NCI-H1694 (cell line): ENCODE measurements around the gene SRA1.
A peak's percentile ranks its signal among the peaks of the same experiment; 100 is the strongest.

Source experiments
- DNase-seq: peaks from one replicate; lab custom pipeline; 2025; lab: John Stamatoyannopoulos, UW

SRA1 gene

DNA sequence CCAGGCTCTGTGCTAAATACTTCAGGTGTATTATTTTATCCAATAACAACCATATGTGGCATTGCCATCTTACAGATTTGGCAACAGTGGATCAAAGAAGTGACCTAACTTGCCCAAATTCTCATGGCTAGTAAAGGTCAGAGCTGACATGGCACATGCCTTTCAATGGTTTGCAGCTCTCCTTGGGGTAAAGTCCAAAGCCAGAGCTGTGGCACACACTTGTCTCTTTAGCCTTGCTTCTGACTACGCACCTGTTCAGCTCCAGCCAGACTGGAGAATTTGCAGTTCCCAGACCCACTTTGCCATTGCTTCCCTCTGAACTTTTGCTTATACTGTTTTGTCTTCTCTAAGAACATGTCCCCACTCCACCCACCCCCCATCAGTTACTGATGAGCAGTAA lies 13.2 kb upstream of the SRA1 start:
- no peak for DNase-seq

DNA sequence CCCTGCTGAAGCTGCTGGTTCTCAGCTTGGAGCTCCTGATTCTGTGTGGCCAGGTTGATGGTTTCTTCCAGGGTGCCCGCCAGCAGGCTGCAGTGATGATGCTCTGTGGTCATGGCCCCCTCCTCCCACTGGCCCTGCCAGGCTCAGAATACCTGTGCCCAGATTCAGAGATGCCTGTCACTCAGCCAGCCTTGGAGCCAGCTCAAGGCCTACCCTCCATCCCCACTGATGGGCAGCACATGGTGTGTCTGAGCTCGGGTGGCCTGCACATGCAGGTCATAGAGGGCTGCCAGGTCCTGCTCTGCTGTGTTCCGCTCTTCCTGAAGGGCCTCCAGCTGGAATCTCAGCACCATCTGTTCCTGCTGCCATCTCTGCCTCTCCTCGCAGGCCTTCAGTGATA lies 12.8 kb upstream of the SRA1 start:
- no peak for DNase-seq

DNA sequence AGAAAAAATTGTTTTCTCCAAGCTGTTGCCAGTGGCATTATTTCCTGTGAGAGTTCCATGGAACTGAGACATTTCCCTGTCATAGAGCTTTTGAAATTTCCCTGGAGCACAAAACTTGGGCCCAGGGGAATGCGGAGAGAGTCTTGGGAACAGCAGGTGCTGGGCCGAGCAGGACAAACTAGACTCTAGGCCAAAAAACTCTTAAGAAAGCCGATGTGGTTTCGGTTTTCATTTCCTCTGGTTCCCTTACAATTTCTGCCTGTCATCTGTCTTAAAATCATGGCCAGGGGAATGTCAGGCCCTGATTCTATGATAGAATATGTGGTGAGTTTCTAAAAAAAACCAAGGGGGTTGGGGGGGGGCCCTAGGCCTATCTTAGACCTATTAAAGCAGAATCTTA lies 11.9 kb upstream of the SRA1 start:
- DNase-seq: no peak

DNA sequence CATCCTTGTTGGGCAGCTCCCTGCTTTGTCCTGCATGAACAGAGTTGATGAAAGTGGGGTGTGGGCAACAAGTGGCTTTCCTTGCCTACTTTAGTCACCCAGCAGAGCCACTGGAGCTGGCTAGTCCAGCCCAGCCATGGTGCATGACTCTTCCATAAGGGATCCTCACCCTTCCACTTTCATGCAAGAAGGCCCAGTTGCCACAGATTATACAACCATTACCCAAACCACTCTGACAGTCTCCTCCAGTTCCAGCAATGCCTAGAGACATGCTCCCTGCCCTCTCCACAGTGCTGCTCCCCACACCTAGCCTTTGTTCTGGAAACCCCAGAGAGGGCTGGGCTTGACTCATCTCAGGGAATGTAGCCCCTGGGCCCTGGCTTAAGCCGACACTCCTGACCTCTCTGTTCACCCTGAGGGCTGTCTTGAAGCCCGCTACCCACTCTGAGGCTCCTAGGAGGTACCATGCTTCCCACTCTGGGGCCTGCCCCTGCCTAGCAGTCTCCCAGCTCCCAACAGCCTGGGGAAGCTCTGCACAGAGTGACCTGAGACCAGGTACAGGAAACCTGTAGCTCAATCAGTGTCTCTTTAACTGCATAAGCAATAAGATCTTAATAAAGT lies 11.3 kb upstream of the SRA1 start:
- no peak for DNase-seq

DNA sequence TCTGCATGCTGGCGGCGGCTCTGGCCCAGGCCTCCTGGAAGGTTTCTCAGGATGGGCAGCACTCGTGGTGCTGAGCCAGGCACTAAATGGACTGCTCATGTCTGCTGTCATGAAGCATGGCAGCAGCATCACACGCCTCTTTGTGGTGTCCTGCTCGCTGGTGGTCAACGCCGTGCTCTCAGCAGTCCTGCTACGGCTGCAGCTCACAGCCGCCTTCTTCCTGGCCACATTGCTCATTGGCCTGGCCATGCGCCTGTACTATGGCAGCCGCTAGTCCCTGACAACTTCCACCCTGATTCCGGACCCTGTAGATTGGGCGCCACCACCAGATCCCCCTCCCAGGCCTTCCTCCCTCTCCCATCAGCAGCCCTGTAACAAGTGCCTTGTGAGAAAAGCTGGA lies 10.6 kb upstream of the SRA1 start:
- DNase-seq: no peak

DNA sequence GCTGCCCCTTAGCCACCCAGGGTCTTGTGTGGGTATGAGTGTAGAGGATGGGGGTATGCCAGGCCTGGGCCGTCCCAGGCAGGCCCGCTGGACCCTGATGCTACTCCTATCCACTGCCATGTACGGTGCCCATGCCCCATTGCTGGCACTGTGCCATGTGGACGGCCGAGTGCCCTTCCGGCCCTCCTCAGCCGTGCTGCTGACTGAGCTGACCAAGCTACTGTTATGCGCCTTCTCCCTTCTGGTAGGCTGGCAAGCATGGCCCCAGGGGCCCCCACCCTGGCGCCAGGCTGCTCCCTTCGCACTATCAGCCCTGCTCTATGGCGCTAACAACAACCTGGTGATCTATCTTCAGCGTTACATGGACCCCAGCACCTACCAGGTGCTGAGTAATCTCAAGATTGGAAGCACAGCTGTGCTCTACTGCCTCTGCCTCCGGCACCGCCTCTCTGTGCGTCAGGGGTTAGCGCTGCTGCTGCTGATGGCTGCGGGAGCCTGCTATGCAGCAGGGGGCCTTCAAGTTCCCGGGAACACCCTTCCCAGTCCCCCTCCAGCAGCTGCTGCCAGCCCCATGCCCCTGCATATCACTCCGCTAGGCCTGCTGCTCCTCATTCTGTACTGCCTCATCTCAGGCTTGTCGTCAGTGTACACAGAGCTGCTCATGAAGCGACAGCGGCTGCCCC lies 10.0 kb upstream of the SRA1 start:
- DNase-seq: no peak

DNA sequence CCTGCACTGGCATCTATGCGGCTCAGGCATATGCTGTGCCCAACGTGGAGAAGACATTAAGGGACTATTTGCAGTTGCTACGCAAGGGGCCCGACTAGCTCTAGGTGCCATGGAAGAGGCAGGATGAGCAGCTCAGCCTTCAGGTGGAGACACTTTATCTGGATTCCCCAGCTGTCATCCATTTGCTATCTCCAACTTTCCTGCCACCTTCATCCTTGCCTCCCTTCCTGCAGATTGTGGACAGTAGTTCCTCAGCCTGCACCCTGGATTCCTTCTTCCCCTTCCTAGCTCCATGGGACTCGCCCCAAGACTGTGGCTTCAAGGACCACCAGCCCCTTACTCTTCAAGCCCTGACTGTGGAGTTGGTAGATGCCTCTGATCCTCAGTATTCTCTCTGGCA lies 9.4 kb upstream of the SRA1 start:
- DNase-seq: no peak

DNA sequence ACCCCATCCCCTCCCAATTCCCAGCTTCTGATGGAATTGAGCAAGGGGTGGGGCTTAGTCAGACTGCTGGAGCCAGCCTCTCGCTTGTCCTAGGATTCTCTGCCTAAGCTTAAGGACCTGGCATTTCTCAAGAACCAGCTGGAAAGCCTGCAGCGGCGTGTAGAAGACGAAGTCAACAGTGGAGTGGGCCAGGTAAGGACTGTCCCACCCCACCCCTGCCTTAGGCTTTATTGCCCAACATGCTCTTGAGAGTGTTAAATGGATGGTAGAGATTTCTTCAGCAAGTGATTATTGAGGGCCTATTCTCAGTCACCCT lies 8.5 kb upstream of the SRA1 start:
- DNase-seq: no peak

DNA sequence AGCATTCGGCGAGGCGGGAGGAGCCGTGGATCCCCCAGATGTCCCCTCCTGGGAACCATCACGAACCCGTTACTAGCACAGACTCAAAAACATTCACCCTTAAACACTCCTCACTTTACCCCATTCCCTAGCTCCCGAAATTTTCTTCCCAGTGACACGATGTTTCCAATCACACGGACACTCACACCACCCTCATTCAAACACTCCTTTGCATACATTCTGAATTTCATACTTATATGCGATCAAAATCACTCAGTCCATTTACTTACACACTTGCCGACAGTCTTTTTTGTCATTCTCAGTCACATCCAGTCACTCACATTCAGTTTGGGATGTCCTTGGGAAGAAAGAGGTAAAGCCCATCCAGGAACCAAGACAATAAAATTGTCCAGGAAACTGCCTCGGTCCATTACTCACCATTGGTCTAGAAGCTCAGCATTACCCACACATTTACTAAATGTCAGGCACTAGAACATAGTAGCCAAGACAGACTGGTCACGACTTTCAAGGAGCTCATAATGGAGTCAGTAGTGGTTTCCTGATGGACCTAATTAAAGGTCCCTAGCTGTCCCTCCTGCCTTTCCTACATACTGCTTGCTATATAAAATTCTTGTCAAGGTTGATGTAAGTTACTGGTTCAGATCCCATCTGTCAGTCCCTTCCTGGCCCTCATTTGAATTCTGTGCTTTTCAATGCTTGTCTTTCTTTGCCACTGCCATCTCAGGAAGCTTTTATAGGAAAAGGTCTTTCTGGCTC lies 7.9 kb upstream of the SRA1 start:
- DNase-seq: no peak

DNA sequence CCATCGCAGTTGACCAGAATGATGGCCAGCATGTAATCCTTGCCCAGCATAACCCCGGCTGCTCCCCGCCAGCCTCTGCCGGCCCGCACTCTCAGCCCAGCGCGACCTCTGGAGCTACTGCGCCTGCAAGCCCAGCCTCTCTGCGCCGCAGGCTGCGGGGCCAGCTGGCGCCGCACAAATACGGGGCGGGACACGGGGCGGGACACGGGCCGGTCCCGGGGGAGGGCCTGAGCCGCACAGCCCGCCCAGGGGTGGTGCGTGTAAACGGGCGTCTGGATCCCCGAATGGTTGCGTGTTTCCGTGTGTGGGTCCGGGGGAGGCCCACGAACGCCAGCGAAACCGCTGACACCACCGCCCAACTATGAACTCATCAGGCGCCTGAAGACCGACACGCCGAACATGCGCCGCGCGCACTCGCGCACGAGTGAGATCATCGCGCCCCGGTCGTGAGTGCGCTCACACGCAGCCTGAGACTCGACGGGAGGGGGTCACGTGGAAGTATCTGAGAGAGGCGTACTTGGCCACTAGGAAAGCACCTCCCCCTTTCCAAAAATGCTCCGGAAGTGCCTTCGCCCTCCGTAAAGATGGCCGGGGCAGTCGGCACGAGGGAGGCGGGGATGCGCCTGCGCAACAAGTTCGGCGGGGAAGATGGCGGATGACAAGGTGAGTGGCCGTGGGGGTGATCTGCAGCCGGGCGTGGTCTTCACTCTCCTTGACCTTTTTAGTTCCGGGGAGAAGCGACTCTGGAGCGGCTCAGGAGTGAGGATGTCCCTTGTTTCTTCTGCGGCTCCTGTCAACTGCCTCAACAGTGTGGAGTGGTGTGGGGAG lies 7.1 kb upstream of the SRA1 start, which contains the start of the genes APBB3 and SLC35A4:
APBB3 (minus strand) TSS at position 403 of the 828 bp plus-strand sequence; CDS start at position 50, 353 bp downstream.
SLC35A4 (plus strand) TSS at position 633 of the 828 bp plus-strand sequence. CDS start 2,342 bp downstream, outside the sequence.
- peak; percentile 95 for DNase-seq

DNA sequence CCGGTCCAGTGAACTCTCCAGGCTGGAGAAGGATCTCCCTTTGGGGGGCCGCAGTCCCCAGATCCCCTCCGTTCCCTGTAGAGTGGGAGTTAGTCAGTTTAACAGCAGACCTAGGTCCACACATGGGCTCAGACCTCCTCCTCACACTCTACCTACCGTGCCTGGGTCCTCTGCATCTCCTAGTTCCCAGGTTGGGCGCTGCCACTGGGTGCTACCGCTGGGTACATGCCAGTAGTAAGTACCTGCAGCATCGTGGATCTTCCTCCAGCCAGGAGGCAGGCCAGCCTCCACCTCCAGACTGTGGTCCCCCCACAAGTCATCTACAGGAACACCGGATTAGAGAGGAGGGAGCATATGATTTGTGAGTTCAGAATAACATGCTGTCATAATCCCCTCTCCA lies 6.3 kb upstream of the SRA1 start:
- no peak for DNase-seq

DNA sequence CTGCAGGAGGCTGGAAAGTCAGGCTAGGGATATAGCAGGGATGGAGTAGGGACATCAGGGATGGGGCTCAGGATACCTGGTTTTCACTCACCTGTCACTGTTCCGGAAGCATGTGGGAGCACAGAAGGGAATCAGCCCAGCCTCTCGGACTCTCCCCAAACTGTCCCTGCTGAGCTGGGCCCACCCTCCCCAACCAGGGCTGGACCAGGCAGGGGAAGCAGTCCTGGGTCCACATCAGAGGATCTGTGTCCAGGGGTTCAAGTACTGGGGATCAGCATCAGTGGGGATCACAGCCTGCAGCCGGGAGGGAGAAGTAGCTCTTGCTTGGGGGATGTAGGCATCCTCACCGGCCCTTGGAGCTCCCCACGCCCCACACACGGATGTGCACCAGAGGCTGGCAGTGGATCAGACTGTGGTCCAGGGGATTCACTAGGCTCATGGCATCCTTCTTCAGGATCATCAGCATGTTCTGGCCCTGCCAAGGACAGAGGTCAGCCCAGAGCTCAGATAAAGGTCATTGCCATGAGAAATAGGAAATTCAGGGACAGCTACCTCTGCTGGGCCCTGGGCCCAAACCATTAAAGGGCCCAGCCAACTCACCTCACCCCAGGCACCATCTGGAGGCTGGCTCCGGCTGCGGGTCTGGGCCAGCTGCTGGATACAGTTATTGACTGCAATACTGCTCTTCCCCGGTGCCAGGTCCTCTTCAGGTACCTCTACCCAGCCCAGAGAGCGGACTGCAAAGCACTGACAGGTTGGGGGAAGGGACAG lies 4.7 kb upstream of the SRA1 start:
- DNase-seq: no peak

DNA sequence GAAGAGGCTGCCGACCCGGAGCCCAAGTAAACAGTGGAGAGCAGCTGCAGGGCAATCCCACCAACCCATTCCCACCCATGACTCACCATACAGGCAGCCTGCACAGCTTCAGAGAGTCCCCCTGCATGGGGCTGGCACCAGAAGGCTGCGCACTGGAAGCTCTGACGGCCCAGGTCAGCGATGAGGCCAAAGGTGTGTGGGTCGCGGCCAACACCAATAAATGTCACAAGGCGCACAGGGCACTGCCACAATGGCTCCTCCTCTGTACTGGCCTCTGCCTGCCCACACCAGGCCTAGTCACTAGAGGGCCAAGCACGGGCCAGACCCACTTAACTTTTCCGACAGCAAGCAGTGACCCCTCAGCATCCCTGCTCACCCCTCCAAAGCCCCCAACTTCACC lies 3.0 kb upstream of the SRA1 start:
- no peak for DNase-seq

DNA sequence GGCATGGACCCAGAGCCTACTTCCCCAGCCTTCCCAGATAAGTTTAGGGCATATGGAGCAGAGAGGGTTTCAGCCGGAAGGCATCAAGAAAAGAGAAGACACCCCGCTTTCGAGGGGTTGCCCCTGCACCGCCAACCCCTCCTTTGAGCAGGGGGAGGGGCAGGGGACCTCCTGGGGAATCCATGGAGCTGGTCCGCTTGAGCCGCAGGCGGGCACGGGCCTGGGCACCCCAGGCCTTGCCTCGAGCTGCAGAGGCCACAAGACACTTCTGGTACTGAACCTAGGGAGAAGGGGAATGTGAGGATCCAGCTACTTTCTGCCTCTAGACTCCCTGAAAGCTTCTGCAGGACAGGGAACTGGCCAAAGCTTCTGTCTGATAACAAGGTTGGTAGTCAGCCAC lies 1.3 kb upstream of the SRA1 start:
- DNase-seq: no peak

DNA sequence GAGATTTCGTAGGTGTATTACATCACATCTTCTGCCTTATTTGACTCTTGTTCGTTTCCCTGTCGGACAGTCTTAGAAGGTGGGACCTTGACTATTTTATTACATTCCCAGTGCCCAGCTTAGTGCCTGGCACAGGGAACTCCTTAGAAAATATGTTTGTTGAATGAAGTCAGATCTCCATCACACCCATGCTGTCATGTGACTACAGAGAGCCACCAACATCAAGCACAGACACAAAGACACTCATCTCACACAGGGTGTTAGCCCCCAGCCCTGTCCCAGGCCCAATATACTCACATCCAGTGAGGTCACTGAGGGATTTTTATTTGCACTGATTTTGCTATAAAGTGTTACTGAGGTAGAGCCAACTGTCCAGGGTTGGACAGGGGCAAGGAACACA lies 692 bp upstream of the SRA1 start:
- DNase-seq: no peak

DNA sequence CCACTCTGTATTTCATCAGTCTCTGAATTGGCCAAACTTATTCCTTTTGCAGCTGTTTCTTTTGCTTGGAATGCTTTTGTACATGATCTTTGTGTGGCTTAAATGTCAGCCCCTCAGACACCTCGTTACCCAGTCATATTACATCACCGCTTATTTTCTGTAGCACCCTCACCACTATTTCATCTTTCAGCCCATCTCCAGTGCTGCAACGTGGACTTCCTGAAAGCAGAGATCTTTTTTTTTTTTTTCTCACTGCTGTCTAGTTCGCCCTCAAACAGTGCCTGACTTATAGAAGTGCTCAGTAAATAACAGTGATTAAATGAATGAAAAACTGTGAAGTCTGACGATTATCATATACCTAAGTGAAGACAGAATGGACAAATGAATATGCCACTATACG lies 835 bp downstream of the SRA1 start:
- no peak for DNase-seq

DNA sequence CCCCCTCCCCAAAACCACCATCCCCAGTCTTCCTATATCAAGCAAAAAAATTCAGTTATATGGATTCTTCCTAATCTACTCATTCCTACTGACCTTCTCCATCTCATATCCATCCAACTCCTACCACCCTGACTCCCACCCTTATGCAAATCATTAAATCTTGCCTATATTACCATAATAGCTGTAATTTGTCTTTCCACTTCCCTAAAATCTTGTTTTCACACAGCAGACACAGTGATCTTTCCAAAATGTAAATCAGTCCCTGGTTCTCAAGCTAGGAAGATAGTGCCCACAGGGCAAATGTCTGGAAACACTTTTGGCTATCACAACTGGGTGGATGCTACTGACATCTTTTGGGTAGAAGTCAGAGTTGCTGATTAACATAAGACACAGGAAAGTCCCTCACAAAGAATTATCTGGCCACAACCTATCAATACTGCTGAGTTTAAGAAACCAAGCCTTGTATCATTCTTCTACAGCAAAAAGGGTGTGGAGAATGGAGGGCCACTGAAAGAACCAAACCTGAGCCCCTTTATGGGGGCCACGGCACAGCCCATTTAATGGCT lies 1.4 kb downstream of the SRA1 start:
- DNase-seq: no peak

DNA sequence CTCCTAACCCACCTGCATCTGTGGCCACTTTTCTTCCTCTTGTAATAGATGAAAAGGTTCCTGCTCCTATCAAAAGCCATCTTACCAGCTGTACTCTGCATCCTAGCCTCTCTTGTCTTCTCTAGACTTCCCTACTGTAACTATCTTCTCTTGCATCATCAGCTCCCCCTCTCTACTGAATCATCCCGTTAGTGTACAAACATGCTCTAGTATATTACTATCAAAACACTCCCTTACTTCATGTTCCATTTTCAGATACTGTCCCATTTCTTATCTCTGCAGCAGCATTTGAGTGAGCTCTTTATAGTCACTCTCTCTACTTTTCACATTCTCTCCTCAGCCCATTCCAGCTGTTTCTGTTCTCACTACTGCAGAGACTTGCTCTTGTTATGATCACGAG lies 2.8 kb downstream of the SRA1 start:
- DNase-seq: no peak

DNA sequence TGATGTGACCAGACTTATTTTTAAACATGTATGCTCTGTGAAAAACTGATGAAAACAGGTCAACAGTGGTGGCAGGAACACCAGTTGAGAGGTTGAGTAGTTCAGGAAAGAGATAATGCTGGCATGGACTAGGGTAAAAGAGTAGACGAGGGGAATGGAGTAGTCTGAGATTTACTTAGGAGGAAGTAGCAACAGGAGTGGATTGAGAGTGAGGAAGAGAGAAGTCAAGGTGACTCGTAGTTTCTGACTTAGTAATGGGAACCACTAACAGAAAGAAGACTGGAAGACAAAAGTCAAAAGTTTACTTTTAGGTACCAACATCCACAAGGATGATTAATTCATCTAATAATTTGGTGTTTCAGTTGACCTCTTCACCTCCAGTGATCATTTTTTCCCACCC lies 3.6 kb downstream of the SRA1 start:
- no peak for DNase-seq

DNA sequence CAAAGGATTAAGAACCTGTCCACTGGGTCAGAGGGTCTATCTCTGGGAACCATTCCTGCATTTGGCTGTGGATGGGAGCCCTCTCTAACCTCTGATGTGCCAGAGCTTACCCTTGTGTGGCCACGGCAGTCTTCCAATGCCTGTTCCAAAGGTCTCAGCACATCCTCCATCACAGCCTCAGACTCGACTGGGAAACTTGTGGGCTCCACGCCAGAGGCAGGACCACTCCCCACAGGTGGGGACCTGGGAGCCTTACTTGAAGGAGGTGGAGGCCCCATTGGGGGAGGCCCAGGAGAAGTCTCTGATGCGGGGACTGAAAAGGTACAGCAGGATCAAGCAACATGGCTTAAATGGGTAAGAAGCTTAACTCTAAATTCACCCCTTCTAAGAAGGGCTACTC lies 5.4 kb downstream of the SRA1 start:
- DNase-seq: no peak
